ENCODE data around the gene AK1.

Gene AK1

GRCh38 chr9:127908660-127908926 is 31.1 kb upstream of the AK1 start:
- DNase-seq, result no peak

- no peak for DNase-seq
Measured at GRCh38 chr9:127907867-127908659, 30.6 kb upstream of the AK1 start.

GRCh38 chr9:127905788-127906191 is 28.3 kb upstream of the AK1 start:
- DNase-seq, result peak; percentile 70

GRCh38 chr9:127905004-127905728 is 27.7 kb upstream of the AK1 start:
- peak; percentile 80 for DNase-seq

GRCh38 chr9:127904561-127905003 is 27.1 kb upstream of the AK1 start:
- no peak for DNase-seq

- DNase-seq, result peak; percentile 93
Measured at GRCh38 chr9:127903557-127904475, 26.3 kb upstream of the AK1 start.

GRCh38 chr9:127899128-127899943 is 21.9 kb upstream of the AK1 start, which contains the start of gene ST6GALNAC6:
Gene ST6GALNAC6, minus strand, starts transcription at chr9:127899603. Its CDS starts 1,622 bp downstream, at chr9:127897981.
- DNase-seq, result peak; percentile 84

- no peak for DNase-seq
Measured at GRCh38 chr9:127898433-127899127, 21.1 kb upstream of the AK1 start.

- DNase-seq, result peak; percentile 31
Measured at GRCh38 chr9:127897193-127897692, 19.8 kb upstream of the AK1 start.

GRCh38 chr9:127896395-127897192 is 19.1 kb upstream of the AK1 start:
- DNase-seq, result no peak

GRCh38 chr9:127895811-127896210 is 18.3 kb upstream of the AK1 start:
- DNase-seq, result no peak

- no peak for DNase-seq
Measured at GRCh38 chr9:127893392-127893791, 15.9 kb upstream of the AK1 start.

GRCh38 chr9:127892831-127893230 is 15.4 kb upstream of the AK1 start:
- DNase-seq, result no peak

GRCh38 chr9:127890053-127890452 is 12.6 kb upstream of the AK1 start:
- DNase-seq, result no peak

- no peak for DNase-seq
Measured at GRCh38 chr9:127887792-127888191, 10.3 kb upstream of the AK1 start.

- no peak for DNase-seq
Measured at GRCh38 chr9:127886401-127886972, 9.0 kb upstream of the AK1 start.

GRCh38 chr9:127885508-127886281 is 8.2 kb upstream of the AK1 start:
- DNase-seq, result no peak

- no peak for DNase-seq
Measured at GRCh38 chr9:127884976-127885490, 7.6 kb upstream of the AK1 start.

- DNase-seq, result no peak
Measured at GRCh38 chr9:127884427-127884911, 7.0 kb upstream of the AK1 start.

All from activated CD4-positive, alpha-beta T cell treated with anti-CD3 and anti-CD28 coated beads, Interleukin-10, Interleukin-2, amounts not matched to agents 100 ng/mL and 50 ng/mL, durations not matched to agents 16 hours and 8 hours (primary cell).